MV-4-11 (cell line): ENCODE data around the gene SLC39A7.

Source experiments
- DNase-seq: peaks from one replicate; lab custom pipeline; 2025; lab: John Stamatoyannopoulos, UW

Gene SLC39A7

GRCh38 chr6:33200219-33201146 lies at the start of gene SLC39A7, which contains the start of gene RXRB:
SLC39A7 (plus strand) TSS chr6:33200867; CDS start chr6:33201246, 379 bp downstream.
RXRB (minus strand) TSS chr6:33200665; CDS start chr6:33200476, 189 bp downstream.
- peak; percentile 98 for DNase-seq

GRCh38 chr6:33151050-33151449 lies 49.6 kb upstream of the SLC39A7 start:
- no peak for DNase-seq

GRCh38 chr6:33154349-33154748 lies 46.3 kb upstream of the SLC39A7 start:
- no peak for DNase-seq

DNA sequence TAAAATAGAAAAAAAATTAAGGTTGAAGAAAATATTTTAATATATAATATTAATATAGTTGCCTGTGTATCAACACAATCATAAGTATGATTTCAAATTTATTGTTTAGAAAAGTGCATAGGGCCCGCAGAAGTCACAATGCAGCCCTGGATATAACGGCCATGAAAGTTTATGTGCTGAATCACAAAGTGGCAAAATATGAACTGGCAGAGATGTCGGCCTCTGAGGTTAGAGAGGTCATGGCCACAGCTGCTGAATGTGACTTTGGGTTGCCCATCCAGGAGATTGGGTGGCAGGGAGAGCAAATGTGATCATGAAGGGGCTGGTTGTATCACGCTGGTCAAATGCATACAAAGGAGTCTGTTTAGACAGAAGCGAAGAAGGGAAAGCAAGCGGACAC lies 44.1 kb upstream of the SLC39A7 start:
- no peak for DNase-seq

- DNase-seq = no peak
These were observed 43.7 kb upstream of the SLC39A7 start for GRCh38 chr6:33156964-33157363.

DNA sequence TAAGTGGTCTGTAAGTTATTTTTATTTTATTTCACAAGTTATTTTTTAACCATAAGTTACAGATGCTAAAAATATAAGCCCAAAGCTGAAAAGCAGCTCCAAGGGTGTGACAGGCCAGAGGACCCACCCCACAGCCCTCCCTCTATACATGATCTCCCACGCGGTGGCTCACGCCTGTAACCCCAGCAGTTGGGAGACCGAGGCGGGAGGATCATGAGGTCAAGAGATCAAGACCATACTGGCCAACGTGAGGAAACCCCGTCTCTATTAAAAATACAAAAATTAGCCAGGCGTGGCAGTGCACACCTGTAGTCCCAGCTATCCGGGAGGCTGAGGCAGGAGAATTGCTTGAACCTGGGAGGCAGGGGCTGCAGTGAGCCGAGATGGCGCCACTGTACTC lies 40.6 kb upstream of the SLC39A7 start:
- no peak for DNase-seq

DNA sequence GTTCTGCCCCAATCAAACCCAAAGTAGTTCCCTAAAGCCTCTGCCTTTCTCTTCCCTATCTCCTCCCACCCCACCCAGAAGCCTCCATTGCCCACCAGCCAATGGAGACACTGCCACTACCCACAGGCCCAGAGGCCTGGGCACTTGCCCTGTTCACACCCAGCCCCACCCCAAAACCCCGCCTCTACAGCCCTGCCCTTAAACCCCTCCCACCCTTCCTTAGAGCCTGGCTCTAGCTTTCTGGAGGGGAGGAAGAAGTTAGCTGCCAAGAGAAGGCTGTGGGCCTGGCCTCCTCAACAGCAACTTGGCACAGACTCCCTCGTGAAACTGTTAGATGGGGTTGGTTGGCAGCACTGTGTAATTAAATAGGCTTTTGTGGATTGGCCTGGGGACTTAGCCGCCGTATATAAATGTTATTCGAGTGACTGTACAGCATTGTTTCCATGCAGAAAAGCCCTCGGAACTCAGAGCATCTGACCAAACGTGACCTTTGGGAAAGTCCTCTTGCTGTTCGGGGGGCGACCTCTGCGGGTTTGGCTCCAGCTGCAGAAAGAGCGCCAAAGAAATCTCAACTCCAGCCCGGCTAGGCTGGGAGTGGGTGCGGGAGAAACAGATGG lies 39.8 kb upstream of the SLC39A7 start:
- DNase-seq = peak; percentile 79

DNA sequence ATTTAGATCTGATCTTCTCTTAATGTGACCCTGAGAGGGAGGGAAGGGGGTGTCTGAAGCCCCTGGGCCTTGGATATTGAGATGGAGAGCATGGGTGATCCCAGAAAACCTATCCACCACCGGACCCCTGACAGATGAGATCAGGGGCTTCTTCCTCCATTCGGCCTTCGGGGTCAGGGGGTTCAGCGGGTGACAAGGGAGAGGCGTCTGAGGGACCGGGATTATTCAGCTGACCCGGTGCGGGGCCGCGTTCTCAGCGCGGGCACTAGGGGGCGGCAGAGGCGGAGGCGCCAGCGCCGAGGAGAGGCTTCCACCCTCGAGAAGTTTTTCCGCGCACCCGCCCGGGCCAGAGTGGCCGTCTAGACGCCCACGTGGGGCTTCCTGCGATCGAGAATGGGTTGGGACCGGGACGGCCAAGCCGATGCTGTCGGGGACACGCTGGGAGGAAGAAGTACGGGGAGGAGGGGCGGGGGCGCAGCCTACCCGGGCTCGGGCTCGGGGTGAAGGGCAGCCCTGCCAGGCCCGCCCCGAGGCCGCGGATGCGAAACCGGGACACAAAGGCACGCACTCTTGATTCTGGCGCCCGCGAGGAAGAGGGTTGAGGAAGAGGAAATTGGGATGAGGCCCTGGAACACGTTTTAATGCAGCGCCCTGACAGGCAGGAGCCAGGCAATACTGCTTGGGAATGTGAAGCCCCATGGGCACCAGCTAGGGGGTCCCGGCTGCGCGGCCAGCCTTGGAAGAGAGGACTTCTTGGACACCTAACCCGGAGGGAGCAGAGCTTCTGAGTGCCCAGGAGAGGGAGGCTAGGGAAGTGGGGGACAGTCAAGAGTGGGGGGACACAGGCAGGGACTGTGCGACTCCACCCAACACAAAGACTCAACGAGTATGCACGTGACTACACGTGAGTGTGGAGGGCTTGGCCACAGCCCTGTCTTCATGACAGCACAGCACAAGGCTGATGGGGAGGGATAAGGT lies 39.0 kb upstream of the SLC39A7 start:
- DNase-seq = peak; percentile 65

DNA sequence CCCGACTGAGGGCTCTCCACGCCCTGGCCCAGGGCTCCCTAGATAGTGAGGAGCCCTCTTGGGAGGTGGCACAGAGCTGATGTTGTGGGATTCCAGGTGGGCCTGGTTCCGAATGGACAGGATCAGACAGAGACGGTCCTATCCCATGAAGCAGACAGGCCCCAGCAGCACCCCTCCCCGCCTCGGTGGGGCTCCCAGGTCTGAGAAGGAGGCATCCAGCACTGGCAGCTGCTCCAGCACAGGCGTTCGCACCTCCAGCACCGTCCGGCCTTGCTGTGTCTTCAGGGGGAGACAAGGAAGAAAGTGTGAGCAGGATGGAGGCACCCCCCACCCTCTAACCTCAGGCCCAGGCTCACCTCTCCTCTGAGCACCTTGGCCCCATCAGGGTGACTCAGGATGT lies 37.1 kb upstream of the SLC39A7 start:
- no peak for DNase-seq

- no peak for DNase-seq
These were observed 36.5 kb upstream of the SLC39A7 start for GRCh38 chr6:33164176-33164575.

GRCh38 chr6:33164665-33165373 lies 35.8 kb upstream of the SLC39A7 start:
- DNase-seq = no peak

GRCh38 chr6:33165581-33166258 lies 34.9 kb upstream of the SLC39A7 start:
- DNase-seq = no peak

DNA sequence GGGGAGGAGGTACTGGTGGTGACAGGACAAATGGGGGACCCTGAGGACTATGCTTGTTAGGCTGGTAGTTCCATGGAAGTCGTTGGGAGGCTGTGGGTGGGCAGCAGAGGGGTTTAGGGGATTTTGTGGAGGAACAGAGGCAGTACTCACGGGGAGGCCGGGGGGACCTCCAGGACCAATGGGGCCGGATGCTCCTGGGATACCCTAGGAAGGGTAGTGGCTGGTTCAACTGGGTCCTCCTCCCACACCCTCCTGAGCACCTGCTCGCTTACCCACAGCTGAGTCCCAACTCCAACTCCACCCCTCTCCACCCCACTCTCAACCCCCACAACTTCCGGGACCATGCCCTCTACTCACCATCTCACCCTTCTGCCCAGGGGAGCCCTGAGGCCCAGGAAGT lies 34.3 kb upstream of the SLC39A7 start:
- no peak for DNase-seq

GRCh38 chr6:33166811-33167210 lies 33.9 kb upstream of the SLC39A7 start:
- DNase-seq = no peak

- DNase-seq = no peak
These were observed 33.0 kb upstream of the SLC39A7 start for GRCh38 chr6:33167374-33168283.

DNA sequence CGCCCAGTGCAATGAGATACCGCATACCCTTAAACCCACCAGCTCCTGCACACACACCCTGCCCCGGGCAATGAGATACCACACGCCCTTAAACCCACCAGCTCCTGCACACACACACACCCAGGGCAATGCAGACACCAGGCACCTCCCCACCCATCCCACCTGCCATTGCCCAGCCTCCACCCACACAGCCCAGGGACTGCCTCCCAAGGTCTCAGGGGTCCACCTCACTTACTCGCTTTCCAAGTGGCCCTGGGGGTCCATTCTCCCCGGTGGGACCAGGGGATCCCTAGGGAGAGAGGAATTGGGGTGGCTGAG lies 32.4 kb upstream of the SLC39A7 start:
- DNase-seq = no peak

DNA sequence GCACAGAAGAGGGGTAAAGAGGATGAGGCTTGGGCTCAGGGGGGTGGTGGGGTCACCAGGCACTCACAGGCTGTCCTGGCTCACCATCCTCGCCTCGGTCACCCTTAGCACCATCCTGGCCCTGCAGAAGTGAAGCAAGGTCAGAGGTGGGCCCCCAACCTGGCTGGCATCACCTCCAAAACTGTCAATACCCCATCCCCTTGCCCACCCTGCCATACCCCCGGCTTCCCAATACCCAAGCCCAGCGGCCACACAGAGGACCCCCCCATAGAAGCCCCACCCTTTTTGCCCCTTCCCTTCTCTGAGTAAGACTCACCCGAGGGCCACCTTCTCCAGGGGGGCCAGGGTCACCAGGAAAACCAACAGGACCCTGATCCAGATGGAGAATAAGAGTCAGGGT lies 32.0 kb upstream of the SLC39A7 start:
- DNase-seq = no peak

DNA sequence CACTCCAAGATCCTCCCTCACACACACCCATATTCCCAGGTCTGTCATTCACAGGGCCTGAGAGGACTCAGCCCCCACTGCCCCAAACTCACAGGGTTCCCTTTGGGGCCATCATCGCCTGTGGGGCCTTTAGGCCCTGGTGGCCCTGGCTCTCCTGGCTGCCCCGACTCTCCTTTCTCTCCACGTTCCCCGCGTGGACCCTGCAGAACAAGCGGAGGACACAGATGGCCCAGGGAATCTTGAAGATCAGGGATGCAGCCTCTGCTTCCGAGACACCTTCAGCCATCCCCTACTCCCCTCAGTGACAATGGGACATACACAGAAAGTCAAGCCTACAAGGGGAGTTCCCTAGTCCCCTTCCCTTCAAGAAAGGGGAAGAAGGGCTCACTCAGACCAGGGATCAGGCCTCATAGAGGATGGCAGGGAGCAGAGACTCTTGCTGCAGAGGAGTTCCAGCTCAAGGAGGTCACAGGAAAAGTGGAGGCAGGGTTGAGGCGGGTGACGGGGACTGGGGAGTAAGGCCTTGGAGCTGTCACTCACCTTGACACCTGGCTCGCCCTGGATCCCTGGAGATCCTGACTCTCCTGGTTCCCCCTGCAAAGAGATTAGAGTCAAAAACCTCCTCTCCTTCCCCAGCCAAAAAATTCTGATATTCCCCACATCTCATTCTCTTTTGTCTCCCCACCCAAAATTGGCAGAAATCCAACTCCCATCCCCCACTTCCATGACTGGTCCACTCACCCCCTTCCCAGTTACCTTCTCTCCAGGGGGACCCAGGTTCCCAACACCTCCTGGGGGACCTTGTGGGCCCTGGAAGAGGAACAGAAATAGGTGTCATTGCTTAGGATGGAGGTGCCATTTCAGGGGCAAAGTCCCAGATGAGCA lies 31.1 kb upstream of the SLC39A7 start:
- no peak for DNase-seq
